Heart left ventricle (tissue), 13 donors: ENCODE results near the gene PERM1.

Experiments
- POLR2A ChIP-seq, 2 donors: fragments of 450-650 bp; IDR thresholded peaks; one replicate each; pipeline ENCODE4 v1.6.1; 2017; ENCODE audit warnings: antibody characterized with exemption in 2 of 2, mild to moderate bottlenecking in 2 of 2, moderate library complexity in 2 of 2
- TF ChIP-seq, protein P1 (sequence below), 12 donors: fragments of 200-600 bp; sonication (generic) in 4 of 12; IDR thresholded peaks; one replicate each; pipeline versions ENCODE4 v1.5.0 to v1.8.0; 2018 to 2022; ENCODE audit warnings: antibody characterized with exemption in 12 of 12, mild to moderate bottlenecking in 5 of 12
- donor health status: ischemic (EF 13 %, LVEDD 7.1; RV severe dilation, severe dysfunction).
- donor health status: DM: no; HTN: yes; CAD: no.
- donor health status: DM: no; HTN: no; CAD: no.
- donor health status: ischemic (EF 25% LVEDD 6.9; RV normal size, moderate dysfunction).
- donor health status: ischemic (EF 25% LVEDD 5.7; RV mildly dilated, moderate dysfunction).
- donor health status: ischemic (EF 35%, LVEDD 5.7; RV mildly dilated, moderate dysfunction).
- donor health status: nonischemic (EF 11% LVEDD 7.7; RV severe dilation, severe dysfunction).
- donor health status: DM: yes; HTN: yes; CAD: no.
- donor health status: PGD.
- donor health status: ischemic (EF 29% LVEDD 5.4; RV normal size, mild dysfunction).
- donor health status: nonischemic (EF 23%, LVEDD 6.1; RV moderate dilation, normal function).

DNA sequence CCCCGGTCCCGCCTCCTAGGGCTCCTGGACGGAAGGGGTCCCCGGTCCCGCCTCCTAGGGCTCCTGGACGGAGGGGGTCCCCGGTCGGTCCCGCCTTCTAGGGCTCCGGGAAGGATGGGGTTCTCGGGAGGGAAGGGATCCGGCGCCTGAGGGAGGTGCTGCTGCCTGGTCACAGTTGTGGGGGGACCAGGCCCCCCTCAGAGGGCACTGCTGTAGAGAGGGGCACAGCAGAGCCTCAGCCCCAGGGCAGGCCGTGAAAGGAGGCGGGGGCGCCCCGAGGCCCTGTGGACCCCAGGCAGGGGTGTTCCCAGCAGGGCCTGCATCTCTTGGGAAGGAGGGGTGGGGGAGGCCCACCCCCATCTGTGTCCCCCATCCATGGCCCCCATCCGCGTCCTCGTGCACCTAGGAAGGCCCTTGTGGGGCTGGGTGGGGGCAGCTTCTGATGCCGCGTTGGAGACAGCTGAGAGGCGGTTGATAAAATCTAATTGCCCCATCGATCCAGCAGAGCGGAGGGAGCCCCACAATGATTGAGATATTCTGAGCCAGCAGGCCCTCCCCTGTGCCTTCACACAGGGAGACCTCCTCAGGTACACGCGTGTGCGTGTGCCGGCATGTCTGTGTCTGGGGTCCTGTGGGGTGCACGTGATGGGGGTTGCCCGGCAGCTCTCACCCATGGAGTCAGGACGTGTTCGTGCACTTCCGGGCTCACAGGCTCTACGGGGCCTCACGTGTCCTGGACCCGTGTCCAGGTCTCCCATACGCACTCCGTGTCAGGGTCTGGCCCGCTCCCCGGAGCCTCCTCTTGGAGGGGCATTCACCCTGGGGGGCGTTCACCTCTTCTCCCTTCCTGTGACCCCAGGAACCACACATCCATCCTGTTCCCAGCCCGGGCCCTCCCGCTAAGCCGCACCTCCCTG, 45.3 kb downstream of the PERM1 start:
- TF ChIP-seq, protein P1, sequence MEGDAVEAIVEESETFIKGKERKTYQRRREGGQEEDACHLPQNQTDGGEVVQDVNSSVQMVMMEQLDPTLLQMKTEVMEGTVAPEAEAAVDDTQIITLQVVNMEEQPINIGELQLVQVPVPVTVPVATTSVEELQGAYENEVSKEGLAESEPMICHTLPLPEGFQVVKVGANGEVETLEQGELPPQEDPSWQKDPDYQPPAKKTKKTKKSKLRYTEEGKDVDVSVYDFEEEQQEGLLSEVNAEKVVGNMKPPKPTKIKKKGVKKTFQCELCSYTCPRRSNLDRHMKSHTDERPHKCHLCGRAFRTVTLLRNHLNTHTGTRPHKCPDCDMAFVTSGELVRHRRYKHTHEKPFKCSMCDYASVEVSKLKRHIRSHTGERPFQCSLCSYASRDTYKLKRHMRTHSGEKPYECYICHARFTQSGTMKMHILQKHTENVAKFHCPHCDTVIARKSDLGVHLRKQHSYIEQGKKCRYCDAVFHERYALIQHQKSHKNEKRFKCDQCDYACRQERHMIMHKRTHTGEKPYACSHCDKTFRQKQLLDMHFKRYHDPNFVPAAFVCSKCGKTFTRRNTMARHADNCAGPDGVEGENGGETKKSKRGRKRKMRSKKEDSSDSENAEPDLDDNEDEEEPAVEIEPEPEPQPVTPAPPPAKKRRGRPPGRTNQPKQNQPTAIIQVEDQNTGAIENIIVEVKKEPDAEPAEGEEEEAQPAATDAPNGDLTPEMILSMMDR (IDR thresholded peaks at IDR 0.05), result no peak
- TF ChIP-seq POLR2A (IDR thresholded peaks at IDR 0.05), result no peak
